ENCODE data around the gene RNH1. TPM values are rescaled to one million over a fixed set of nuclear protein-coding genes. Genes with fewer than 3 reads are reported as not detected.

RNH1 gene
- total RNA-seq, 1 donor from 2014 or later: 237 TPM

DNA sequence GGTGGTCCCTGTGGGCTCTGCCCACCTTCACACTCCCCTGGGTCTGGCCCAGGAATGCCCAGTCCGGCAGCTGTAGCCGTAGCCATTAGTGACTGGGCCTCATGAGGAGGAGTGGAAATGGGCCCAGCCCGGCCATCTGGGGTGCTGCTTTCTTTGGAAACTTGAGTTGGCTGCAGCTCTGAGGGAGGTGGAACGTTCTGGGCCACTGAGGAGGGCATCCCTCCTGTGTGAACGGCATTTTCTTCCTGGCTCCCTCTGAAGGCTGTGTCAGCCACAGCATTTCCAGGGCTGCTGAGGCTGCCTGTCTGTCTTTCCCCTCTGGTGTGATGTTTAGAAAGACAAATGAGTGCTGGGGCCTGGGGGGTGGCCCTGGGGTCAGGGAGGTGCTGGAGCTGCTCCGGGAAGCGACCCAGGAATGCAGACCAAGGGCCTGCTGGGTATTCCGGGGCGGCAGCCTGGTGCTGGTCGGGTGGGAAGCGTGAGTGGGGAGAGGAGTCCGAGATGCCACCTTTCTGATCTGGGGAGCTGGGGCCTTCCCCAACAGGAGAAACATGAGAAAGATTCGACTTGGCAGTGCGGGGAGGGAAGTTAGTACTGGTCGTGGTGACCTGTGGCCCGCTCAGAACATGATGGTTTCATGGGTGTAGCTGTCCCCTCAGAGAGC, 29.9 kb downstream of the RNH1 start:
- no peak overlapping the region for H3K4me3 ChIP-seq
- TF ChIP-seq, protein P1, sequence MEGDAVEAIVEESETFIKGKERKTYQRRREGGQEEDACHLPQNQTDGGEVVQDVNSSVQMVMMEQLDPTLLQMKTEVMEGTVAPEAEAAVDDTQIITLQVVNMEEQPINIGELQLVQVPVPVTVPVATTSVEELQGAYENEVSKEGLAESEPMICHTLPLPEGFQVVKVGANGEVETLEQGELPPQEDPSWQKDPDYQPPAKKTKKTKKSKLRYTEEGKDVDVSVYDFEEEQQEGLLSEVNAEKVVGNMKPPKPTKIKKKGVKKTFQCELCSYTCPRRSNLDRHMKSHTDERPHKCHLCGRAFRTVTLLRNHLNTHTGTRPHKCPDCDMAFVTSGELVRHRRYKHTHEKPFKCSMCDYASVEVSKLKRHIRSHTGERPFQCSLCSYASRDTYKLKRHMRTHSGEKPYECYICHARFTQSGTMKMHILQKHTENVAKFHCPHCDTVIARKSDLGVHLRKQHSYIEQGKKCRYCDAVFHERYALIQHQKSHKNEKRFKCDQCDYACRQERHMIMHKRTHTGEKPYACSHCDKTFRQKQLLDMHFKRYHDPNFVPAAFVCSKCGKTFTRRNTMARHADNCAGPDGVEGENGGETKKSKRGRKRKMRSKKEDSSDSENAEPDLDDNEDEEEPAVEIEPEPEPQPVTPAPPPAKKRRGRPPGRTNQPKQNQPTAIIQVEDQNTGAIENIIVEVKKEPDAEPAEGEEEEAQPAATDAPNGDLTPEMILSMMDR (IDR thresholded peaks at IDR 0.05): no peak
- intact Hi-C loops (cut with DNase I): no loop called here
- no peaks in the 10 kb centered on the region for H3K9me3 ChIP-seq
- no peaks in the 10 kb centered on the region for H3K36me3 ChIP-seq
- no peak overlapping the region for H3K27ac ChIP-seq
- DNase-seq (no peak), ATAC-seq (no peak)
- H3K4me1 ChIP-seq: no peaks in the 10 kb centered on the region
- H3K27me3 ChIP-seq (ENCODE audit: low read depth): no peaks in the 10 kb centered on the region

DNA sequence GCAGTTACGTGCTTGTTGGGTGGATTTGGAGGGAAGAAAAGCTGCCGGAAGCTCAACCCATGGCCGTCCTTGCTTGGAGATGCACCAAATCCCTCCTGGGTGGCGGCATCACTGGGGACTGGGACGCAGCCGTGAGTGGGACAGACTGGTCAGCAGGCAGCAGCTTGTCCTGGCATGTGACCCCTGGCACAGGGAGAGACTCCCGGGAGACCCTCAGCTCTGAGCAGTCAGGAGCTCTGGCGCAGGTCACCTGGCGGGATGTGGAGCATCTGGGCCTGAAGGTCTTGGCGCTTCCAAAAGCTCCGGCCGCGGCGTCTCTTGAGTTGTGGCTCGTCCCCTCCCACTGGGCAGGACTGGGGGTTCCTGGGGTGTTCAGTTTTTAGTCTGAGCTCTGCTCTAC, 30.6 kb downstream of the RNH1 start:
- Histone ChIP-seq H3K27ac (no peak overlapping the region), H3K27me3 (ENCODE audit: low read depth) (no peaks in the 10 kb centered on the region), H3K4me3 (no peak overlapping the region), H3K9me3 (no peaks in the 10 kb centered on the region), H3K4me1 (no peaks in the 10 kb centered on the region), H3K36me3 (no peaks in the 10 kb centered on the region)
- TF ChIP-seq, protein P1 (IDR thresholded peaks at IDR 0.05): no peak
- DNase-seq (no peak), ATAC-seq (no peak)
- intact Hi-C loops (cut with DNase I): no loop called here

DNA sequence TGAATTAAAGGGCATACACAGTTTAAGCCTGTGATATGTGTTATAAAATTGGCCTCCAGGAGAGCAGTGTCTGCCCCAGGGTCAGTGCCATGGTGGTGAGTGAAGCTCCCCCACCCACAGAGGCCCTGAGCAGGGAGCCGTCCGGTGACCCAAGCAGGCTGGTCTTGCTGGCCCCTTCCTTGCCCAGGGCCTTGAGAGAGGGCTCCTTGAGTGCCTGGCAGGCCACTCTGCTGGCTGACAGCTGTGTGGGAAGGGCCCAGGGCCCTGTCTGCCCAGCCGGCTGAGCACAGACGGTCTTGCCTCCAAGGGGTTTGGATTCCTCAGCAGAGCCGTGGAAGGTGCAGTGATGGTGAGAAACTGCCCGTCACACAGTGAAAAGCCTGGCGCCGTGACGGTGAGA, 31.1 kb downstream of the RNH1 start:
- DNase-seq (no peak), ATAC-seq (no peak)
- no peak overlapping the region for H3K4me3 ChIP-seq
- peaks cover 5% of the 10 kb centered on the region for H3K4me1 ChIP-seq
- no peaks in the 10 kb centered on the region for H3K27me3 ChIP-seq (ENCODE audit: low read depth)
- H3K9me3 ChIP-seq: no peaks in the 10 kb centered on the region
- no peaks in the 10 kb centered on the region for H3K36me3 ChIP-seq
- no peak overlapping the region for H3K27ac ChIP-seq
- TF ChIP-seq, protein P1 (IDR thresholded peaks at IDR 0.05): no peak
- intact Hi-C loops (cut with DNase I): no loop called here

DNA sequence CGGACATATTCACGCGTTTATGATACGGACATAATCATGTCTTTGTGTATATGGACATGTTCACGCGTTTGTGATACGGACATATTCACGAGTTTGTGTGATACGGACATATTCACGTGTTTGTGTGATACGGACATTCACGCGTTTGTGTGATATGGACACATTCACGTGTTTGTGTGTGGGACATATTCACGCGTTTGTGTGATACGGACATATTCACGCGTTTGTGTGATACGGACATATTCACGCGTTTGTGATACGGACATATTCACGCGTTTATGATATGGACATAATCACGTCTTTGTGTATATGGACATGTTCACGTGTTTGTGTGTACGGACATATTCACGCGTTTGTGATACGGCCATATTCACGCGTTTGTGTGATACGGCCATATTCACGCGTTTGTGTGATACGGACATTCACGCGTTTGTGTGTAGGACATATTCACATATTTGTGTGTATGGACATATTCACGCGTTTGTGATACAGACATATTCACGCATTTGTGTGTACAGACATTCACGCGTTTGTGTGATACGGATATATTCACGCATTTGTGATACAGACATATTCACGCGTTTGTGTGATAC, 32.0 kb downstream of the RNH1 start:
- H3K4me1 ChIP-seq: peaks cover 14% of the 10 kb centered on the region
- no peak for DNase-seq
- no peaks in the 10 kb centered on the region for H3K36me3 ChIP-seq
- no peak for ATAC-seq
- H3K27ac ChIP-seq: no peak overlapping the region
- no peaks in the 10 kb centered on the region for H3K27me3 ChIP-seq (ENCODE audit: low read depth)
- no peaks in the 10 kb centered on the region for H3K9me3 ChIP-seq
- TF ChIP-seq, protein P1 (IDR thresholded peaks at IDR 0.05): no peak
- intact Hi-C loops (cut with DNase I): no loop called here
- H3K4me3 ChIP-seq: no peak overlapping the region

DNA sequence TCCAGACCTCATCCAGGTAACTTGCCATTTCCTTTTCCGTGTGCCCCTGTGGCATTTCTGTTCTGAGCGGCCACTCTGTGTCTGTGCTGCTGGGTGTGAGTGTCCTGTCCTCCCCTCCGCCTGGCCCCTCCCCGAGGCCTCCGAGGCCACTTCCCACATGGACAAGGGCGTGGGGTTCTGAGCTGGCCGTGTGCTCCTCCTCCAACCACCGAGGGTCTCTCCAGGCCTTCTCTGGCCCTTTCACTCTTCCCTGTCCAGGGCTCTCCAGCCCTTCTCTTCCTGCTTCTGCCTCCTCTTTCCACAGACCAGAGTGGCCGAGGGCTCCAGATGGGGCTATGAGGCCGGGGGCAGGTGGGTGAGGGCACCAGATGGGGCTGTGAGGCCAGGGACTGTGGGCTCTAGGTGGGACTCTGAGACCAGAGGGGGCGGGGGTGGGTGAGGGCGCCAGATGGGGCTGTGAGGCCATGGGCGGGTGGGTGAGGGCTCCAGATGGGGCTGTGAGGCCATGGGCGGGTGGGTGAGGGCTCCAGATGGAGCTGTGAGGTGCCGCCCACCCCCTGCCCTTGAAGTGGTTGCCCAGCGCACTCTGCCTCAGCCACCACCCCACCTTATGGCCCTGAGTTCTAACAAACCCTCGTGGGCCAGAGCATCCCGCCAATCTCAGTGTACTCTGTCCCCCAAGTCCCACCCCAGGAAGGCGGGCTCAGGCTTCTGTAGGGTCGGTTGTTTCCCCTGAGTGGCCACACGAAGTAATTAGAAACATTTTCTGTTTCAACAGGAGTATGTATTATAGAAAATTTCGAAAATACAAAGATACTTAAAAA, 32.9 kb downstream of the RNH1 start:
- no peak overlapping the region for H3K4me3 ChIP-seq
- H3K27ac ChIP-seq: no peak overlapping the region
- H3K27me3 ChIP-seq (ENCODE audit: low read depth): no peaks in the 10 kb centered on the region
- intact Hi-C loops (cut with DNase I): no loop called here
- no peaks in the 10 kb centered on the region for H3K9me3 ChIP-seq
- DNase-seq (no peak), ATAC-seq (no peak)
- TF ChIP-seq, protein P1 (IDR thresholded peaks at IDR 0.05): no peak
- H3K36me3 ChIP-seq: no peaks in the 10 kb centered on the region
- peaks cover 21% of the 10 kb centered on the region for H3K4me1 ChIP-seq

All from lower lobe of right lung (tissue), 2 donors.